Sigmoid colon (tissue), 7 donors: Measurements from ENCODE around the gene WNK2. TPM values are rescaled to one million over a fixed set of nuclear protein-coding genes. Genes with fewer than 3 reads are reported as not detected.

Experiments used
- DNase-seq: peaks from one replicate; pipeline ENCODE4 v3.0.0-alpha.2; 2019
- H3K27ac ChIP-seq, 4 donors: fragments of 200-600 bp; sonication (generic); one replicate each; pipeline ENCODE4 v1.5.1; 2016 to 2019; ENCODE audit warnings: mild to moderate bottlenecking in 1 of 4
- H3K27me3 ChIP-seq, 3 donors: fragments of 200-600 bp; sonication (generic); one replicate each; pipeline ENCODE4 v1.5.1; 2019; ENCODE audit warnings: mild to moderate bottlenecking in 1 of 3
- H3K36me3 ChIP-seq, 4 donors: fragments of 200-600 bp; sonication (generic); one replicate each; pipeline ENCODE4 v1.5.1; 2016 to 2019
- H3K4me1 ChIP-seq, 4 donors: fragments of 200-600 bp; sonication (generic); one replicate each; pipeline ENCODE4 v1.5.1; 2017 to 2019
- H3K4me3 ChIP-seq, 4 donors: fragments of 200-600 bp; sonication (generic); one replicate each; pipeline ENCODE4 v1.5.1; 2017 to 2019; ENCODE audit warnings: mild to moderate bottlenecking in 2 of 4, moderate library complexity in 1 of 4
- H3K9me3 ChIP-seq, 4 donors: fragments of 200-600 bp in 3 of 4; sonication (generic) in 3 of 4; one replicate each; pipeline versions ENCODE4 v1.5.1 to v1.6.1; 2013 to 2019
- CTCF ChIP-seq, 4 experiments: fragments of 450-650 bp in 3 of 4; fragments of 200-600 bp in 1 of 4; IDR thresholded peaks; one replicate each; pipeline ENCODE4 v1.5.1; 2016 to 2019; ENCODE audit warnings: antibody characterized with exemption in 4 of 4, mild to moderate bottlenecking in 3 of 4, moderate library complexity in 2 of 4
- EP300 ChIP-seq, 4 donors: sonication (generic); formaldehyde crosslinking; IDR thresholded peaks; one replicate each; pipeline ENCODE4 v1.6.1; 2017; ENCODE audit warnings: antibody characterized with exemption in 4 of 4
- POLR2A ChIP-seq, 2 donors: fragments of 450-650 bp; IDR thresholded peaks; one replicate each; pipeline ENCODE4 v1.6.1; 2016; ENCODE audit warnings: antibody characterized with exemption in 2 of 2, mild to moderate bottlenecking in 2 of 2, moderate library complexity in 2 of 2
- POLR2AphosphoS5 ChIP-seq, 4 donors: sonication (generic); formaldehyde crosslinking; IDR thresholded peaks; one replicate each; pipeline ENCODE4 v1.6.1; 2017; ENCODE audit warnings: antibody characterized with exemption in 4 of 4
- WGBS, 2 donors: extraction: QIAGEN DNeasy Blood & Tissue Kit; methylation state at CpG; one replicate each; pipeline ENCODE4 v1.1.7; 2013; 5-methylcytosine and 5-hydroxymethylcytosine counted together
- intact Hi-C: fragments of 100-400 bp; cut with DNase I; formaldehyde crosslinking; loops from one replicate; pipeline ENCODE4 v1.15.1; 2023
- polyA plus RNA-seq, 3 donors: library from polyadenylated mRNA; stranded (reverse); fragments of 200-250 nt; gene quantifications; one replicate each; pipeline ENCODE4 v1.2.3, GENCODE V29; 2013
- total RNA-seq, 4 donors: library from RNA; depleted of rRNA; stranded (reverse); fragments of >200 nt; gene quantifications; one replicate each; pipeline ENCODE4 v1.1.0, GENCODE V29; 2016
- donor health status: healthy with polysubstance abuse.
- donor health status: Bipolar disorder and iron deficiency.
- donor health status: healthy.

WNK2 gene
- total and polyA plus RNA-seq, 7 donors = 12.6 to 95.8 (median 20.0) TPM

GRCh38 chr9:93205896-93206575, 22.1 kb downstream of the WNK2 start:
- no peaks in the 10 kb centered on the region for H3K27me3 ChIP-seq
- peak overlapping the region; percentile 77 to 86 (median 84) for H3K27ac ChIP-seq
- no peak overlapping the region for H3K4me3 ChIP-seq
- 42 to 76% methylated on average over 12 of the region's 12 CpGs for WGBS, 2 donors
- H3K4me1 ChIP-seq = peaks cover 0 to 86% (median 82%) of the 10 kb centered on the region in 4 donors
- TF ChIP-seq EP300 (IDR thresholded peaks at IDR 0.05) = no peak
- TF ChIP-seq CTCF (IDR thresholded peaks at IDR 0.05) = no peak
- no peak for TF ChIP-seq POLR2A (IDR thresholded peaks at IDR 0.05)
- TF ChIP-seq POLR2AphosphoS5 (IDR thresholded peaks at IDR 0.05) = no peak
- intact Hi-C loops = loop anchor here (2.0 kb wide), 2 partner anchors 21 to 45 kb away; partner anchors contain the start of gene WNK2
- DNase-seq = no peak
- no peaks in the 10 kb centered on the region for H3K9me3 ChIP-seq
- H3K36me3 ChIP-seq = no peaks in the 10 kb centered on the region

GRCh38 chr9:93206576-93207155, 22.7 kb downstream of the WNK2 start:
- Histone ChIP-seq H3K27me3 (no peaks in the 10 kb centered on the region), H3K4me3 (no peak overlapping the region), H3K36me3 (no peaks in the 10 kb centered on the region), H3K4me1 (peaks cover 0 to 79% (median 76%) of the 10 kb centered on the region in 4 donors), H3K9me3 (no peaks in the 10 kb centered on the region), H3K27ac (peak overlapping the region; percentile 77 to 86 (median 84))
- DNase-seq = no peak
- no peak for TF ChIP-seq EP300 (IDR thresholded peaks at IDR 0.05)
- TF ChIP-seq CTCF (IDR thresholded peaks at IDR 0.05) = no peak
- TF ChIP-seq POLR2AphosphoS5 (IDR thresholded peaks at IDR 0.05) = no peak
- no peak for TF ChIP-seq POLR2A (IDR thresholded peaks at IDR 0.05)
- 25 to 71% methylated on average over 7 of the region's 7 CpGs for WGBS, 2 donors
- intact Hi-C loops = loop anchor here (2.0 kb wide), 1 partner anchor 22 kb away; the partner anchor contains the start of gene WNK2

- H3K4me3 ChIP-seq = peak overlapping the region in 3 of 4 donors; percentile 8 to 15 (median 9)
- no peaks in the 10 kb centered on the region for H3K9me3 ChIP-seq
- 12 to 55% methylated on average over 9 of the region's 9 CpGs for WGBS, 2 donors
- intact Hi-C loops = loop anchor here (2.0 kb wide), 1 partner anchor 23 kb away; the partner anchor contains the start of gene WNK2
- peak in 1 of 4 donors; percentile 26 for TF ChIP-seq EP300 (IDR thresholded peaks at IDR 0.05)
- TF ChIP-seq CTCF (IDR thresholded peaks at IDR 0.05) = no peak
- TF ChIP-seq POLR2AphosphoS5 (IDR thresholded peaks at IDR 0.05) = peak in 3 of 4 donors; percentile 36 to 71 (median 47)
- peak; percentile 87 for DNase-seq
- peaks cover 0 to 72% (median 69%) of the 10 kb centered on the region in 4 donors for H3K4me1 ChIP-seq
- peak overlapping the region; percentile 77 to 86 (median 84) for H3K27ac ChIP-seq
- no peaks in the 10 kb centered on the region for H3K27me3 ChIP-seq
- no peaks in the 10 kb centered on the region for H3K36me3 ChIP-seq
Observed at GRCh38 chr9:93207326-93207814, 23.4 kb downstream of the WNK2 start.

GRCh38 chr9:93207860-93208734, 24.2 kb downstream of the WNK2 start:
- intact Hi-C loops = loop anchor here (2.0 kb wide), 1 partner anchor 23 kb away; the partner anchor contains the start of gene WNK2
- WGBS, 2 donors = 31 to 63% methylated on average over 25 of the region's 25 CpGs
- H3K36me3 ChIP-seq = no peaks in the 10 kb centered on the region
- no peak for DNase-seq
- no peak for TF ChIP-seq CTCF (IDR thresholded peaks at IDR 0.05)
- TF ChIP-seq EP300 (IDR thresholded peaks at IDR 0.05) = peak in 1 of 4 donors; percentile 9
- TF ChIP-seq POLR2A (IDR thresholded peaks at IDR 0.05) = no peak
- H3K9me3 ChIP-seq = no peaks in the 10 kb centered on the region
- peaks cover 0 to 65% (median 62%) of the 10 kb centered on the region in 4 donors for H3K4me1 ChIP-seq
- H3K27ac ChIP-seq = peak overlapping the region; percentile 77 to 86 (median 84)
- peak overlapping the region in 3 of 4 donors; percentile 8 to 15 (median 9) for H3K4me3 ChIP-seq
- no peaks in the 10 kb centered on the region for H3K27me3 ChIP-seq
